Neural progenitor cell (in vitro differentiated cells): ENCODE data around the gene ETAA1. TPM values are rescaled to one million over a fixed set of nuclear protein-coding genes. Genes with fewer than 3 reads are reported as not detected.

Experiments
- DNase-seq: peaks from one replicate; pipeline ENCODE4 v3.0.0-alpha.2; 2016; ENCODE audit warnings: low spot score
- H2AFZ ChIP-seq: fragments of 200-600 bp; sonication (generic); replicated peaks from 2 replicates; pipeline ENCODE4 v1.6.1; 2016; ENCODE audit warnings: antibody characterized with exemption
- H3F3A ChIP-seq: fragments of 200-600 bp; sonication (generic); 2 replicates; pipeline ENCODE4 v1.6.1; 2016; ENCODE audit warnings: antibody characterized with exemption, low read depth
- H3K27ac ChIP-seq: fragments of 200-600 bp; sonication (generic); 2 replicates; pipeline ENCODE4 v1.5.1; 2016; ENCODE audit warnings: mild to moderate bottlenecking
- H3K27me3 ChIP-seq: fragments of 200-600 bp; sonication (generic); 2 replicates; pipeline ENCODE4 v1.6.1; 2016; ENCODE audit warnings: mild to moderate bottlenecking, moderate library complexity
- H3K36me3 ChIP-seq: fragments of 200-600 bp; sonication (generic); 2 replicates; pipeline ENCODE4 v1.5.1; 2016
- H3K4me1 ChIP-seq: fragments of 200-600 bp; sonication (generic); 2 replicates; pipeline ENCODE4 v1.6.1; 2016; ENCODE audit warnings: mixed run types
- H3K4me2 ChIP-seq: fragments of 200-600 bp; sonication (generic); 2 replicates; pipeline ENCODE4 v1.6.1; 2016
- H3K4me3 ChIP-seq: fragments of 200-600 bp; sonication (generic); 2 replicates; pipeline ENCODE4 v1.5.1; 2016
- H3K79me2 ChIP-seq: fragments of 200-600 bp; sonication (generic); 2 replicates; pipeline ENCODE4 v1.6.1; 2016; ENCODE audit warnings: low read depth
- H3K9ac ChIP-seq: fragments of 200-600 bp; sonication (generic); 2 replicates; pipeline ENCODE4 v1.6.1; 2016
- H3K9me3 ChIP-seq: fragments of 200-600 bp; sonication (generic); 2 replicates; pipeline ENCODE4 v1.5.1; 2016; ENCODE audit warnings: low read depth
- H4K20me1 ChIP-seq: fragments of 200-600 bp; sonication (generic); 2 replicates; pipeline ENCODE4 v1.6.1; 2016; ENCODE audit warnings: low read depth
- H3K27ac Mint-ChIP-seq: 3 replicates; pipeline ENCODE4 v1.8.0; 2021; ENCODE audit warnings: mixed read lengths
- H3K27me3 Mint-ChIP-seq: 2 replicates; pipeline ENCODE4 v1.8.0; 2022; ENCODE audit warnings: low read depth, mild to moderate bottlenecking, inconsistent platforms, moderate library complexity, mixed read lengths; ENCODE audit not compliant: insufficient read depth
- H3K36me3 Mint-ChIP-seq: 3 replicates; pipeline ENCODE4 v1.8.0; 2021; ENCODE audit warnings: mixed read lengths
- H3K4me1 Mint-ChIP-seq: 3 replicates; pipeline ENCODE4 v1.8.0; 2021; ENCODE audit warnings: mixed read lengths
- H3K4me3 Mint-ChIP-seq: 3 replicates; pipeline ENCODE4 v1.8.0; 2021; ENCODE audit warnings: mild to moderate bottlenecking, moderate library complexity, mixed read lengths
- H3K9me3 Mint-ChIP-seq: 3 replicates; pipeline ENCODE4 v1.8.0; 2020; ENCODE audit warnings: mixed read lengths
- EZH2 ChIP-seq: fragments of 200-600 bp; sonication (generic); IDR thresholded peaks from 2 replicates; pipeline ENCODE4 v1.6.1; 2017; ENCODE audit warnings: antibody characterized with exemption, mild to moderate bottlenecking, moderate library complexity
- EZH2phosphoT487 ChIP-seq: fragments of 200-600 bp; sonication (generic); IDR thresholded peaks from 2 replicates; pipeline ENCODE4 v1.6.1; 2017; ENCODE audit warnings: antibody characterized with exemption
- total RNA-seq: library from RNA; depleted of rRNA; stranded (reverse); fragments of >200 nt; gene quantifications from 2 replicates; pipeline ENCODE4 v1.2.3, GENCODE V29; 2015; ENCODE audit warnings: low replicate concordance
- TF ChIP-seq, protein P1 (sequence below): fragments of 200-600 bp; sonication (generic); IDR thresholded peaks from 2 replicates; pipeline ENCODE4 v1.5.1; 2017; ENCODE audit warnings: antibody characterized with exemption, mild to moderate bottlenecking

Gene ETAA1
- total RNA-seq, 1 donor from 2014 or later: 77.0 TPM

- Histone ChIP-seq H3K9me3 (peaks cover 4% of the 10 kb centered on the region), H3K36me3 (no peaks in the 10 kb centered on the region), H3K27ac (no peak overlapping the region), H3K27me3 (no peaks in the 10 kb centered on the region), H3K4me2 (no peak overlapping the region), H3K79me2 (no peaks in the 10 kb centered on the region), H2AFZ (no peak overlapping the region), H3F3A (no peaks in the 10 kb centered on the region), H3K4me3 (no peak overlapping the region), H4K20me1 (no peaks in the 10 kb centered on the region), H3K4me1 (no peaks in the 10 kb centered on the region), H3K9ac (no peak overlapping the region)
- Mint-ChIP-seq H3K36me3 (no peaks in the 10 kb centered on the region), H3K27me3 (no peaks in the 10 kb centered on the region), H3K4me3 (no peak overlapping the region), H3K9me3 (no peaks in the 10 kb centered on the region), H3K27ac (no peak overlapping the region), H3K4me1 (no peaks in the 10 kb centered on the region)
- TF ChIP-seq, protein P1, sequence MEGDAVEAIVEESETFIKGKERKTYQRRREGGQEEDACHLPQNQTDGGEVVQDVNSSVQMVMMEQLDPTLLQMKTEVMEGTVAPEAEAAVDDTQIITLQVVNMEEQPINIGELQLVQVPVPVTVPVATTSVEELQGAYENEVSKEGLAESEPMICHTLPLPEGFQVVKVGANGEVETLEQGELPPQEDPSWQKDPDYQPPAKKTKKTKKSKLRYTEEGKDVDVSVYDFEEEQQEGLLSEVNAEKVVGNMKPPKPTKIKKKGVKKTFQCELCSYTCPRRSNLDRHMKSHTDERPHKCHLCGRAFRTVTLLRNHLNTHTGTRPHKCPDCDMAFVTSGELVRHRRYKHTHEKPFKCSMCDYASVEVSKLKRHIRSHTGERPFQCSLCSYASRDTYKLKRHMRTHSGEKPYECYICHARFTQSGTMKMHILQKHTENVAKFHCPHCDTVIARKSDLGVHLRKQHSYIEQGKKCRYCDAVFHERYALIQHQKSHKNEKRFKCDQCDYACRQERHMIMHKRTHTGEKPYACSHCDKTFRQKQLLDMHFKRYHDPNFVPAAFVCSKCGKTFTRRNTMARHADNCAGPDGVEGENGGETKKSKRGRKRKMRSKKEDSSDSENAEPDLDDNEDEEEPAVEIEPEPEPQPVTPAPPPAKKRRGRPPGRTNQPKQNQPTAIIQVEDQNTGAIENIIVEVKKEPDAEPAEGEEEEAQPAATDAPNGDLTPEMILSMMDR: no peak
- no peak for TF ChIP-seq EZH2
- TF ChIP-seq EZH2phosphoT487: no peak
- DNase-seq: no peak
Measured at GRCh38 chr2:67374949-67375348, 22.2 kb upstream of the ETAA1 start.

DNA sequence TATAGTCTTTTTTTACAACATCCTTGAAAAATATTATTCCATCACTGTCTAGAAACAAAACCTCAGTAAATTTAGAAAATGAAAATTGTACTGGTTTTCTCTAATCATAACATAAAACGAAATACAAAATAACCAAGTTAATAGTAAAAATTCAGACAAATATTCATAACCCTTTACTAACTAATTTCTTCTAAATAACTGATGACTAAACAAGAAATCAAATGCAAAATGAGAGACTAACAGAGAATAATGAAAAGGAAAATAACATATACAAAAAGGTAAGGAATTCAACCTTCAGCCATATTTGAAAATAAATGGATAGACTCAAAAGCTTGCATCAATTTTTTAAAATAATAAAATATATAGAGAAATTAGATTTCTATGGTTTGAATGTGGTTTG, 18.6 kb upstream of the ETAA1 start:
- Histone ChIP-seq H3K36me3 (no peaks in the 10 kb centered on the region), H3K27ac (no peak overlapping the region), H3F3A (no peaks in the 10 kb centered on the region), H3K4me3 (no peak overlapping the region), H3K79me2 (no peaks in the 10 kb centered on the region), H4K20me1 (no peaks in the 10 kb centered on the region), H3K4me1 (no peaks in the 10 kb centered on the region), H3K4me2 (no peak overlapping the region), H3K27me3 (no peaks in the 10 kb centered on the region), H2AFZ (no peak overlapping the region), H3K9me3 (peaks cover 4% of the 10 kb centered on the region), H3K9ac (no peak overlapping the region)
- DNase-seq: no peak
- Mint-ChIP-seq H3K4me1 (no peaks in the 10 kb centered on the region), H3K4me3 (no peak overlapping the region), H3K27me3 (no peaks in the 10 kb centered on the region), H3K36me3 (no peaks in the 10 kb centered on the region), H3K9me3 (no peaks in the 10 kb centered on the region), H3K27ac (no peak overlapping the region)
- TF ChIP-seq EZH2 (no peak), EZH2phosphoT487 (no peak)
- TF ChIP-seq, protein P1: no peak

- no peak overlapping the region for H3K27ac ChIP-seq
- H3K4me2 ChIP-seq: no peak overlapping the region
- no peak overlapping the region for H3K4me3 Mint-ChIP-seq
- H4K20me1 ChIP-seq: no peaks in the 10 kb centered on the region
- H3K9ac ChIP-seq: no peak overlapping the region
- no peaks in the 10 kb centered on the region for H3K36me3 Mint-ChIP-seq
- H2AFZ ChIP-seq: no peak overlapping the region
- H3K4me3 ChIP-seq: no peak overlapping the region
- peaks cover 4% of the 10 kb centered on the region for H3K9me3 ChIP-seq
- H3K4me1 Mint-ChIP-seq: no peaks in the 10 kb centered on the region
- H3K79me2 ChIP-seq: no peaks in the 10 kb centered on the region
- no peak for TF ChIP-seq EZH2phosphoT487
- TF ChIP-seq EZH2: no peak
- no peaks in the 10 kb centered on the region for H3K9me3 Mint-ChIP-seq
- no peak overlapping the region for H3K27ac Mint-ChIP-seq
- H3F3A ChIP-seq: no peaks in the 10 kb centered on the region
- no peaks in the 10 kb centered on the region for H3K27me3 ChIP-seq
- no peaks in the 10 kb centered on the region for H3K36me3 ChIP-seq
- H3K27me3 Mint-ChIP-seq: no peaks in the 10 kb centered on the region
- no peak for DNase-seq
- no peaks in the 10 kb centered on the region for H3K4me1 ChIP-seq
Measured at GRCh38 chr2:67379048-67379447, 18.1 kb upstream of the ETAA1 start.

DNA sequence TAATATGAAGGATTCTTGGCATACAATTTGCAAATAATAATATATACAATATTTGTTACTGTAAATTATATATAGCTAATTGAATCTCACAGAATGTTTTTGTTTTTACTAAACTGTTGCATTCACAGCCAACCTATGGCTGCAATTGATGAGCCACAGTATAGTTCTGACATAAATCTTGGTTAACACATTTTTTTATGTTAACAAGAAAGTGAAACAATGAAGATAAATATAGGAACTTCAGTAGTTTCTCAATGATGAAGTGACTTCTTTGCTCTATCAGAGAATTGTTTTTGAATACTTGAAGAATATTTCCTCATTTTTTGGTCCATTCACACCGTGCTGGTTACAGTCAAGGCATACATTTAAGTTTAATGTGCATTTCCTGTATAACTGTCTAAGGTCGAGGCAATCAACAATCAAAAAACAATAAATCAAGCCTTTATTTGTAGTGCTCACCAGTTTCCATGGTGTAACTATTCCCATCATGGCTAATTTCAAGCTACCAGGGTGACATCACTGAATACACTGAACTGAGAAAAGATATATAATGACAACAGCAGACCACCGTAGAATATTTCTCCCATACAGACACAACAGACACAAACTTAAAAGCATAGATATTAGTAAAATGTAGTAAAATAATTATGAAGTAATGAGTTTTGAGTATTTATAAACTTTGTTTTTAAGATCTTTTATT, 12.9 kb upstream of the ETAA1 start:
- no peaks in the 10 kb centered on the region for H4K20me1 ChIP-seq
- Mint-ChIP-seq H3K27me3 (peaks cover 3% of the 10 kb centered on the region), H3K27ac (no peak overlapping the region), H3K9me3 (no peaks in the 10 kb centered on the region), H3K36me3 (no peaks in the 10 kb centered on the region), H3K4me3 (no peak overlapping the region), H3K4me1 (peaks cover 1% of the 10 kb centered on the region)
- H3K79me2 ChIP-seq: no peaks in the 10 kb centered on the region
- H3K9ac ChIP-seq: no peak overlapping the region
- H2AFZ ChIP-seq: no peak overlapping the region
- no peak overlapping the region for H3K27ac ChIP-seq
- no peaks in the 10 kb centered on the region for H3K36me3 ChIP-seq
- H3K27me3 ChIP-seq: no peaks in the 10 kb centered on the region
- no peak overlapping the region for H3K4me3 ChIP-seq
- no peaks in the 10 kb centered on the region for H3K4me1 ChIP-seq
- TF ChIP-seq, protein P1: no peak
- TF ChIP-seq EZH2phosphoT487: no peak
- no peak for TF ChIP-seq EZH2
- no peaks in the 10 kb centered on the region for H3F3A ChIP-seq
- no peaks in the 10 kb centered on the region for H3K9me3 ChIP-seq
- no peak overlapping the region for H3K4me2 ChIP-seq
- no peak for DNase-seq
